ENCODE results near the gene EEF2KMT. TPM values are rescaled to one million over a fixed set of nuclear protein-coding genes. Genes with fewer than 3 reads are reported as not detected.

The EEF2KMT gene
- total and polyA plus RNA-seq, 2 donors (not counting 3 experiments of a cell fraction or from before 2014, with no cell fraction given) = 13.9 to 15.5 TPM

DNA sequence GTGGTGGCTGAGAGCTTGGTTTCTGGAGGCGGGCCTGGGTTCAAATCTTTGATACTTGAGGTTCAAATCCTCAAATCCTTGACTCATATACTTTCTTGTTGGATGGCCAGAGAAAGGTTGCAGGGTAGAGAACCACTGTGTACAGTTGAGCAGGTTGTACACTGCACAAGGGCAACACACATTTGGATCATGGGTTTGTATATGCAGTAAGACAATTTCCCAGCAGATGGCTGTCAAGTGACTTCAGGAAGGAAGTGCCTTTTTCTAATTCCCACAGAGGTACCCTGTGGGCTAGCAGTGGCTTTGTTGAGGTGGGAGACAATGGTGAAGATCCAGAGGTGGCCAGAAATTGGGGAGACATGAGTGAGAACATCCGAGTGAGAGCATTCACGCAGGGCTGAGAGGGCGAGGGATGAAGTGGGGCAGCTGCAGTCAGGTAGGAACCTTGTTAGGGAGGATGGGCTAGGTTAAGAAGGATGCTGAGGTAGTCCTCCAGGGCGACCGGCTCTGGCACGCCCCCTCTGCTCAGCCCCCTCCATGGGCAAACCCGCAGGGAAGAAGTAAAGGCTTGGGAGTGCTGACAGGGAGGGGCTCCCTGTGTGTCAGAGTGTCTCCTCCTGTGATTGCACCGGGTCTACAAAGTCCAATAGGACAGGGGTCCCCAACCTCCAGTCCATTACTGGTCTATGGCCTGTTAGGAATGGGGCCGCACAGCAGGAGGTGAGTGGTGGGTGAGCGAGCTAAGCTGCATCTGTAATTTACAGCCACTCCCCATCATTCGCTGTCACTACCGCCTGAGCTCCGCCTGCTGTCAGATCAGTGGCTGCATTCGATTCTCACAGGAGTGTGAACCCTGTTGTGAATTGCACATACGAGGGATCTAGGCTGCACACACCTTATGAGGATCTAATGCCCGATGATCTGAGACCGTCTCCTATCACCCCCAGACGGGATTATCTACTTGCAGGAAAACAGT, 34.5 kb downstream of the EEF2KMT start:
- H3K9me1 ChIP-seq (replicated peaks; ENCODE audit: control insufficient read depth, extremely low read depth, insufficient read depth, low read length) = no peaks in the 10 kb centered on the region
- no peak for TF ChIP-seq JUN (IDR thresholded peaks at IDR 0.05; ENCODE audit: borderline replicate concordance, insufficient read depth, insufficient read length, low read depth)
- no peak for TF ChIP-seq POLR2A (IDR thresholded peaks at IDR 0.05; ENCODE audit: low read depth, low read length)
- TF ChIP-seq MAX (IDR thresholded peaks at IDR 0.05; ENCODE audit: insufficient read depth, insufficient read length) = no peak
- no peak for TF ChIP-seq MYC (IDR thresholded peaks at IDR 0.05; ENCODE audit: low read depth, low read length)
- no peak for TF ChIP-seq GATA2 (IDR thresholded peaks at IDR 0.05; ENCODE audit: insufficient read depth, insufficient read length, low read depth, low read length)
- no peak for TF ChIP-seq CTCF (IDR thresholded peaks at IDR 0.05; ENCODE audit: extremely low read depth in 1 of 2, insufficient read depth in 1 of 2, low read depth in 1 of 2, low read length in 2 of 2)
- no peak for TF ChIP-seq EZH2 (IDR thresholded peaks at IDR 0.05; ENCODE audit: borderline replicate concordance, low read depth, low read length, severe bottlenecking)
- TF ChIP-seq POLR2AphosphoS5 (IDR thresholded peaks at IDR 0.05; ENCODE audit: insufficient read depth, low read depth, low read length) = no peak
- TF ChIP-seq FOS (IDR thresholded peaks at IDR 0.05; ENCODE audit: borderline replicate concordance, insufficient read depth, low read length) = no peak
- no peak overlapping the region for H3K27ac ChIP-seq (ENCODE audit: insufficient read depth, low read depth, low read length)
- POLR2A ChIA-PET = no interaction called here
- H4K20me1 ChIP-seq (replicated peaks; ENCODE audit: control insufficient read depth, extremely low read depth, insufficient read depth, low read length) = no peaks in the 10 kb centered on the region
- CTCF ChIA-PET = interaction anchor here (0.6 kb wide), 1 partner anchor 206 kb away, joined by 3 read pairs; no protein-coding TSS in a partner anchor
- H3K27me3 ChIP-seq (ENCODE audit: control insufficient read depth in 2 of 2, insufficient read depth in 2 of 2, low read length in 2 of 2) = peaks cover 0 to 3% of the 10 kb centered on the region in 2 experiments
- dilution Hi-C loops (cut with MboI; ENCODE audit: extremely low pct_ligation_motif_present, low sequenced_read_pairs) = no loop called here
- DNase-seq (ENCODE audit: low read depth, low spot score) = no peak
- no peaks in the 10 kb centered on the region for H3K4me1 ChIP-seq (ENCODE audit: control insufficient read depth, extremely low read depth, insufficient read depth, low read length)
- H3K4me3 ChIP-seq (replicated peaks in 1 of 3; ENCODE audit: insufficient read depth in 1 of 3, low read depth in 1 of 3, low read length in 3 of 3) = no peak overlapping the region
- H2AFZ ChIP-seq (ENCODE audit: low read depth, low read length) = no peak overlapping the region
- BruUV-seq (replicated peaks) = no TSS peak
- no peaks in the 10 kb centered on the region for H3K36me3 ChIP-seq (ENCODE audit: control insufficient read depth in 2 of 2, extremely low read depth in 1 of 2, insufficient read depth in 2 of 2, low read length in 2 of 2)
- no peak overlapping the region for H3K4me2 ChIP-seq (ENCODE audit: insufficient read depth, low read length)
- no peaks in the 10 kb centered on the region for H3K9me3 ChIP-seq (replicated peaks; ENCODE audit: control insufficient read depth, insufficient read depth, low read length)
- no peak overlapping the region for H3K9ac ChIP-seq (replicated peaks; ENCODE audit: extremely low read depth, insufficient read depth, low read length)
- H3K79me2 ChIP-seq (ENCODE audit: control insufficient read depth, insufficient read depth, low read length) = no peaks in the 10 kb centered on the region
- intact Hi-C loops (cut with micrococcal nuclease) = no loop called here
- FAIRE-seq = no peak

All from endothelial cell of umbilical vein (primary cell).